HepG2 (cell line): Measurements from ENCODE around the gene SPAG8. TPM values are rescaled to one million over a fixed set of nuclear protein-coding genes. Genes with fewer than 3 reads are reported as not detected.

Experiments used
- CERS6 ChIP-seq: sonication (generic); formaldehyde crosslinking; IDR thresholded peaks from 2 replicates; pipeline ENCODE4 v1.5.0; 2020; ENCODE audit warnings: missing genetic modification reagents
- CSRNP2 ChIP-seq: sonication (generic); formaldehyde crosslinking; conservative IDR thresholded peaks from 2 replicates; pipeline ENCODE4 v1.8.0; 2022; ENCODE audit warnings: low read depth, missing genetic modification reagents
- DBP ChIP-seq: sonication (generic); formaldehyde crosslinking; IDR thresholded peaks from 2 replicates; pipeline ENCODE4 v1.4.0; 2020; ENCODE audit warnings: missing genetic modification reagents; ENCODE audit errors: not compliant biosample characterization
- DZIP1 ChIP-seq: sonication (generic); formaldehyde crosslinking; IDR thresholded peaks from 2 replicates; pipeline ENCODE4 v1.5.0; 2020; ENCODE audit warnings: mild to moderate bottlenecking, missing genetic modification reagents
- ISL2 ChIP-seq: sonication (generic); formaldehyde crosslinking; IDR thresholded peaks from 2 replicates; pipeline ENCODE4 v1.5.0; 2020; ENCODE audit warnings: missing genetic modification reagents
- KDM5A ChIP-seq: fragments of 200-600 bp; sonication (generic); IDR thresholded peaks from 2 replicates; pipeline ENCODE4 v1.7.0; 2018; ENCODE audit warnings: antibody characterized with exemption, mild to moderate bottlenecking, low read length, borderline replicate concordance
- MZF1 ChIP-seq: sonication (generic); formaldehyde crosslinking; IDR thresholded peaks from 2 replicates; pipeline ENCODE4 v1.8.1; 2023; ENCODE audit warnings: mild to moderate bottlenecking, missing genetic modification reagents, borderline replicate concordance
- ZNF121 ChIP-seq: sonication (generic); formaldehyde crosslinking; IDR thresholded peaks from 2 replicates; pipeline ENCODE4 v1.5.0; 2020; ENCODE audit warnings: mild to moderate bottlenecking, missing genetic modification reagents
- ZNF234 ChIP-seq: sonication (generic); formaldehyde crosslinking; conservative IDR thresholded peaks from 2 replicates; pipeline ENCODE4 v1.5.1; 2020; ENCODE audit warnings: mild to moderate bottlenecking, missing genetic modification reagents
- ZNF253 ChIP-seq: sonication (generic); formaldehyde crosslinking; IDR thresholded peaks from 2 replicates; pipeline ENCODE4 v1.8.0; 2022; ENCODE audit warnings: mild to moderate bottlenecking, missing genetic modification reagents, borderline replicate concordance
- ZNF431 ChIP-seq: sonication (generic); formaldehyde crosslinking; IDR thresholded peaks from 2 replicates; pipeline ENCODE4 v1.9.0; 2022; ENCODE audit warnings: missing genetic modification reagents, low read depth, mild to moderate bottlenecking, borderline replicate concordance
- ZNF501 ChIP-seq: sonication (generic); formaldehyde crosslinking; IDR thresholded peaks from 2 replicates; pipeline ENCODE4 v1.5.1; 2020; ENCODE audit warnings: mild to moderate bottlenecking, moderate library complexity, missing genetic modification reagents
- ZNF510 ChIP-seq: sonication (generic); formaldehyde crosslinking; IDR thresholded peaks from 2 replicates; pipeline ENCODE4 v1.4.0; 2020; ENCODE audit warnings: low read depth, mild to moderate bottlenecking, missing genetic modification reagents
- ZNF512 ChIP-seq: sonication (generic); formaldehyde crosslinking; IDR thresholded peaks from 2 replicates; pipeline ENCODE4 v1.4.0; 2020; ENCODE audit warnings: mild to moderate bottlenecking, missing genetic modification reagents
- ZNF562 ChIP-seq: sonication (generic); formaldehyde crosslinking; IDR thresholded peaks from 2 replicates; pipeline ENCODE4 v1.8.0; 2022; ENCODE audit warnings: missing genetic modification reagents, borderline replicate concordance
- ZNF678 ChIP-seq: sonication (generic); formaldehyde crosslinking; IDR thresholded peaks from 2 replicates; pipeline ENCODE4 v1.4.0; 2020; ENCODE audit warnings: mild to moderate bottlenecking, missing genetic modification reagents
- ZNF776 ChIP-seq: sonication (generic); formaldehyde crosslinking; IDR thresholded peaks from 2 replicates; pipeline ENCODE4 v1.4.0; 2020; ENCODE audit warnings: mild to moderate bottlenecking, missing genetic modification reagents
- ZNF782 ChIP-seq: sonication (generic); formaldehyde crosslinking; IDR thresholded peaks from 2 replicates; pipeline ENCODE4 v1.4.0; 2020; ENCODE audit warnings: missing genetic modification reagents, mild to moderate bottlenecking, borderline replicate concordance
- ZNF891 ChIP-seq: sonication (generic); formaldehyde crosslinking; IDR thresholded peaks from 2 replicates; pipeline ENCODE4 v1.5.0; 2020; ENCODE audit warnings: mild to moderate bottlenecking, missing genetic modification reagents
- polyA plus RNA-seq, 8 experiments: library from polyadenylated mRNA; depleted of rRNA in 3 of 8; stranded (reverse) in 7 of 8; unstranded in 1 of 8; fragments of >200 nt; fragmentation: Illumina TruSeq in 4 of 8; extraction: Trizol in 4 of 8; gene quantifications; 2 replicates each; pipeline versions ENCODE4 v1.2.1 to v1.2.3, GENCODE V29; 2011 to 2016; ENCODE audit warnings: low read depth in 4 of 8, missing spikeins in 1 of 8, mixed read lengths in 1 of 8; ENCODE audit not compliant: insufficient read depth in 1 of 8
- total RNA-seq, 5 experiments: library from RNA; depleted of rRNA; stranded (reverse); fragments of >200 nt; fragmentation: Illumina TruSeq; extraction: Trizol; gene quantifications; 2 replicates each; pipeline ENCODE4 v1.2.3, GENCODE V29; 2016; ENCODE audit warnings: low read depth in 1 of 5

The SPAG8 gene
- total and polyA plus RNA-seq, 2 of the 13 experiments (the other 11 are each of a cell fraction or from before 2014, with no cell fraction given): 0.18 to 0.27 TPM

- TF ChIP-seq DBP (CRISPR knock-in tag) (no peak), KDM5A (no peak), ZNF891 (peak; percentile 92), CERS6 (CRISPR knock-in tag) (no peak), ZNF121 (no peak), ZNF562 (no peak; the same call in 1 of the 2 replicates), ZNF782 (CRISPR knock-in tag) (no peak), ZNF253 (CRISPR knock-in tag) (no peak), ZNF431 (CRISPR knock-in tag) (no peak; the same call in 1 of the 2 replicates), CSRNP2 (CRISPR knock-in tag) (no peak), ISL2 (no peak), ZNF512 (no peak), ZNF501 (no peak), MZF1 (CRISPR knock-in tag) (0 out of 2 replicates have a peak, but pooled peaks have one; percentile 48), ZNF510 (no peak), ZNF234 (CRISPR knock-in tag) (no peak), DZIP1 (CRISPR knock-in tag) (no peak), ZNF776 (CRISPR knock-in tag) (no peak), ZNF678 (CRISPR knock-in tag) (no peak)
Measured at GRCh38 chr9:35814106-35814840, 2.2 kb upstream of the SPAG8 start (continued).
